Measurements from ENCODE around the gene TYSND1.
"Not testable (repeated sequence)": the region's sequence is repeated elsewhere in the genome, so short reads cannot be mapped to it uniquely, and the experiment has no call there.

The TYSND1 gene

DNA sequence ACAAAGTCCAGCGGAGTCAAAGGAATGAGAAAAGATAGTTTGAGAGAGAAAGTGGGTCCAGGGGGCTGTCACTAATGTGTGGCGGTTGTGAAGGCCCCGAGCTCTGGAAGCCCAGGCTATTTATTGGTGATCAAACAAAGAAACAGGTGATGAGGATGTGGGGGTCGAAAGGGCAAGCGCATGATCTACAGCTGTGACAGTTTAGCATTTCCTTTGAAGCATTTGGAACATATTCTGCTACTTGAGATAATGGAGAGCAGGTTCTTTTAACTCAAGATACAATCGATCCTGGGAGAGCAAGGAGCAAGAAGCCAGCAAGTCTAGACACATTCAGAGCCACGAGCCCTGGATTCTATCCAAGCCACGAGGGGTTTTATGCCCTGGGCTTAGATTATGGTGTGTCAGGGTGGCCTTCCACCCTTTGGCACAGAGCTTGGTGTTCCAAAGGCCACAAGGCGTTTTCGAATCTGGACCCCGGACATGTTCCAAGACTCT is 45.4 kb downstream of the TYSND1 start:
- not testable (repeated sequence) for DNase-seq

- DNase-seq, result no peak
Measured at GRCh38 chr10:70098271-70098670, 48.2 kb downstream of the TYSND1 start.

- no peak for DNase-seq
Measured at GRCh38 chr10:70097459-70097858, 49.0 kb downstream of the TYSND1 start.

GRCh38 chr10:70096705-70097420 is 49.6 kb downstream of the TYSND1 start:
- DNase-seq, result no peak

GRCh38 chr10:70096016-70096704 is 50.3 kb downstream of the TYSND1 start:
- DNase-seq, result no peak

DNA sequence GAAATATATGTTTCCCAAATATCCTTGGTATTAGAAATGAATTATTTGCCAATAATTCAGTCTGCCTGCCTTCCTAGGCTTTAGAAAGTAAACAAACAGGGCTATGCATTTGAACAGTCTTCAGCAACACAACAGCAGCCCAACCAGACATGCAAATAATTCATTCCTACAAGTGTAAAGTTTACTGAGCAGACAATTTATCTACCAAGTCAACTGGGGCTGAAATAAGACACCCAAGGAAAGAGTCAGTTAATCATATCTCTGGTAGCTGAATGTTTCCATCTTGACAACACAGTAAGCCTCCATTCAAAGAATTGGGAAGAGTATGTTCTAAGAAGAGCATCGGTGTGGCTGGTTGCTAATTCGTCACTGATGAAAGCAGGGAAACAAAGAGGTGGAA is 52.2 kb downstream of the TYSND1 start:
- DNase-seq, result no peak

- DNase-seq, result no peak
Measured at GRCh38 chr10:70093335-70093944, 53.1 kb downstream of the TYSND1 start.

DNA sequence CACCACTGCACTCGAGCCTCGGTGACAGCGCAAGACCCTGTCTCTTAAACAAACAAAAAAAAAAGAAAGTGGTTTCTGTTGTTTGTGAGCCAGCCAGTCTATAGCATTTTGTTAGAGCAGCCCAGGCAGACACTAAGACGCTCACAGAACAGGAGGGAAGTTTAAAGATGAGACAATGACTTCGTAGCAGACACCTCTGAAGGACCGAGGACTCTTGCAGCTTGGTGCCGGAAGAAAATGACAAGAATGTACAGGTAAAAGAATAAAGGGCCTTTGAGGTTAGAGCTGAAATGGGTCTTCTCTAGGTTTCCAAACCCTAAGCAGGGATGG is 54.1 kb downstream of the TYSND1 start:
- no peak for DNase-seq

DNA sequence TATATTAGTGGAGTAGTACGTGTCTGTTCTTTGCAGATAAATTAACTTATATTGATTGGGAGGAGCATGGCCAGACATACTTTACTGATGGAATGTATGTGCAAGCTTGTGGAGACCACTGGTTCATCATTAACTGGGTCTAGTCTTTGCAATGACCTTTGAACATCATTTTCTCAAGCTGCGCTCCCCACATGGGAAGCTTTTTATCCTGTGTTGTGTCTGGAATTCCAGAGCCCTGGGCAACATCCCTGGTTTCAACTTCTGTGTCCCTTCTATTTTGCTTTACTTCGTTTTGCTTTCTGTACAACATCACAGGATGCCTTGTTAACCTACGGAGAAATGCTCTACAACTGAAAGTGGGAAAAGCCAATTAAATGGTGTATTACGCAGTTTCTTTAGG is 55.5 kb downstream of the TYSND1 start:
- no peak for DNase-seq

DNA sequence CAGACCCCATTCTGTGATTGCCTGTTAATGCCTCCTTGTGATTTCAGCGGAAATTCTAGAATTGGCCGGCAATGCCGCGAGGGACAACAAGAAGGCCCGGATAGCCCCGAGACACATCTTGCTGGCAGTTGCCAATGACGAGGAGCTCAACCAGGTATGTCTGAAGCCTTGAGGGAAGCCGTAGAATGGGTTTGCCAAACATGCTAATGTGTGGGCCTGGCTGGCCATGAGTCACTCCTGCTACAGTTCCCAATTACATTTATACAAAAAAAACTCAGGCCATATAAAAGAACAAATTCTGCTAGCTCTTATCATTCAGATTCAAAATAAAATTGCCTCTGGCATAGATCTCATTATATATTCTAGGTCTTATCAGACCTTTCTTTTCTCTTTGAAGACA is 56.5 kb downstream of the TYSND1 start:
- no peak for DNase-seq

DNA sequence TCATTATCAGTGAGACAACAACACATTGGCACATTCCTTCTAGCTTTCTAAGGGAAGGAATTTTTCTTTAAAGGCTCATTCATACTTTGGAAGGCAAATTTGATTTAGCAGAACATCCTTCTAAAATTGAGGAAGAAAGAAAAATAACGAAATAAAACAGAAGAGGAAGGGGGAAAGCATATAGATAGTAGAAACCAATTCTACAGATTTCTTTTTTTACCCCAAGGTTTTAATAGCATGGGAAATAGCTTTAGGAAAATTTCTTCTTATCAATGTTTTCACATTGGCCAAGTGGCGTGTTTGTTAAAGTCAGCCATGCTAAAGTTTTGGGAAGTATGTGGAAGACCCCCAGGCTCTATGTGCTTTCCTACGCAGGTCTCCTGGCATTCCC is 58.2 kb downstream of the TYSND1 start:
- DNase-seq, result no peak
